ENCODE data around the gene ABHD16A.

The ABHD16A gene

GRCh38 chr6:31664790-31665500 lies 38.2 kb downstream of the ABHD16A start, which contains the start of gene GPANK1:
Gene GPANK1, minus strand, starts transcription at chr6:31664997. Its CDS starts 519 bp downstream, at chr6:31664478.
- TF ChIP-seq CTCF (IDR thresholded peaks at IDR 0.05; ENCODE audit: low read depth, low read length) = no peak
- H3K4me3 ChIP-seq (replicated peaks in 1 of 2; ENCODE audit: low read depth in 2 of 2, low read length in 2 of 2) = peak within 1 kb of the TSS; percentile 92 to 98
- DNase-seq (ENCODE audit: low read depth in 2 of 2) = peak; percentile 96 to 97

GRCh38 chr6:31663961-31664789 lies 38.9 kb downstream of the ABHD16A start:
- peak; percentile 73 to 82 for DNase-seq (ENCODE audit: low read depth in 2 of 2)
- peak overlapping the region; percentile 92 to 98 for H3K4me3 ChIP-seq (replicated peaks in 1 of 2; ENCODE audit: low read depth in 2 of 2, low read length in 2 of 2)
- peak; percentile 5 for TF ChIP-seq CTCF (IDR thresholded peaks at IDR 0.05; ENCODE audit: low read depth, low read length)

- TF ChIP-seq CTCF (IDR thresholded peaks at IDR 0.05; ENCODE audit: low read depth, low read length) = no peak
- peak in 1 of 2 donors; percentile 73 for DNase-seq (ENCODE audit: low read depth in 2 of 2)
- peak overlapping the region; percentile 92 to 98 for H3K4me3 ChIP-seq (replicated peaks in 1 of 2; ENCODE audit: low read depth in 2 of 2, low read length in 2 of 2)
Observed at GRCh38 chr6:31663126-31663960, 39.8 kb downstream of the ABHD16A start.

GRCh38 chr6:31662124-31662723 lies 40.9 kb downstream of the ABHD16A start:
- no peak overlapping the region for H3K4me3 ChIP-seq (replicated peaks in 1 of 2; ENCODE audit: low read depth in 2 of 2, low read length in 2 of 2)
- DNase-seq (ENCODE audit: low read depth in 2 of 2) = no peak
- TF ChIP-seq CTCF (IDR thresholded peaks at IDR 0.05; ENCODE audit: low read depth, low read length) = no peak

GRCh38 chr6:31661262-31662123 lies 41.6 kb downstream of the ABHD16A start:
- TF ChIP-seq CTCF (IDR thresholded peaks at IDR 0.05; ENCODE audit: low read depth, low read length) = no peak
- H3K4me3 ChIP-seq (replicated peaks in 1 of 2; ENCODE audit: low read depth in 2 of 2, low read length in 2 of 2) = no peak overlapping the region
- DNase-seq (ENCODE audit: low read depth in 2 of 2) = no peak

Data from cardiac fibroblast (primary cell).